DMS 273 (cell line): Measurements from ENCODE around the gene WNT5B.

Experiments
- DNase-seq: peaks from one replicate; lab custom pipeline; 2025; ENCODE audit not compliant: unreplicated experiment; lab: John Stamatoyannopoulos, UW

The WNT5B gene

GRCh38 chr12:1650260-1650977 lies 21.4 kb downstream of the WNT5B start:
- DNase-seq = no peak

- DNase-seq = no peak
Observed at GRCh38 chr12:1650978-1651361, 21.9 kb downstream of the WNT5B start.

GRCh38 chr12:1651946-1652345 lies 22.9 kb downstream of the WNT5B start:
- no peak for DNase-seq

DNA sequence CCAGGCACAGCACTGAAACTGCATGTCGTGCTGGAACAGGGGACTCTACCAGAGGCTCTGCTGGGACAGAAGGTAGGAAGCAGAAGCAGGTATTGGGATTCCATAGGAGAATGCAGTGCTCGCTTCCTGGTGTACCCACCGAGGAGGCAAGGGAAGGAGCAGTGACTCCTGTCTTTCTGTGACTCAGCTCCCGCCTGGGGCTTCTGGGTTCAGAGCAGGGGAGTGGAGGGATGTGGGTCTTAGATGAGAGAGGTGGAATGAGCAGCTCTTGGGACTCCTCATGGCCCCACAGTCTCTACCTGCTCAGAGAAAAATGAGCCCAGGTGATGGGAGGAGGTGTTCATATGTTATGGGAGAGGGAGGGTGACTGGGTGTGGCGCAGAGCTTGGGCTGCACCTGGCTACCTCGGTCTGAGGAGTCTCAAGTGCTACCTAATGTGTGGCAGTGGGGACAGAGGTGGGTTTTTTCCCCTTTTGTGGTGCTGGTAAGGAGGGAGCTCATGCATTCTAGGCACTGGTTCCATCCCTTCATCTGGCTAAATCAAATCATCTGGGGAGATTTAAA lies 26.3 kb downstream of the WNT5B start:
- DNase-seq = no peak

GRCh38 chr12:1656902-1657301 lies 27.9 kb downstream of the WNT5B start:
- DNase-seq = no peak

GRCh38 chr12:1657688-1658087 lies 28.7 kb downstream of the WNT5B start:
- no peak for DNase-seq

DNA sequence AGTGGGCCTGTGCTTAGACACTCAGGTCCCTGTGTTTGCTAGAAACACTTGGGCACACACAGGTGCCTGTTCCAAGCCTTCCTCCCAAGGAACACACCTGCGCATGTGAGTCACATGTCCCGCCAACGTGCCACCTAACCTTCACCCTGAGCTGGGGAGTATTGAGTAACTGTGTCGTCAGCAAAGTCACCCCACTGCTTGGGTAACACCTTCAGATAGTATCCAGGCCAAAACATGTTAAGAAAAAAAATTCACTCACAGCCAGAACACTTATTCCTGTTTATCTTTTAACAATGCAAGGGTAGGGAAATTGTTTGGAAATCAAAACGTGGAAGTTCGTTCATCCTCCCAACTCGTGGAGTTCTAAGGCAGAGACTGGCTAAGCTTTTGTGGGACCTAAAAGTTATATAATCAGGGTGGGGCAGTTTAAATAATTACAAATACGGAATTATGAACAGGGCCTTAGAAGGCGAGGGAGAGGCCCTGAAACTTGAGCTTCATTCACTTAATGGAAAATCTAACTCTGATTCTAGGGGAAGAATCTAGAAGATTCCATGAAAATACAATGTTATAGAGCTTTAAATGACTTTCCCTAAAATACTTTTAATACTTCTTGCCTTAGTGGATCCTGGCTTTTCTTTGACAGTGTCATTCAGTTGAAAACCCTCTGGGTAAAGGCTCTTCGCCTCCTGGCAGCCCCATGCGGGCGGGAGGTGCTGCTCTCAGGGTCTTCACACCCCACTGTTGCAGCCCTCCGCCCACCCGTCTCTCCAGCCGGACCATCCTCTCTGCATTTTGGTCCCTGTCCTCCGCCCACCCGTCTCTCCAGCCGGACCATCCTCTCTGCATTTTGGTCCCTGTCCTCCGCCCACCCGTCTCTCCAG lies 31.5 kb downstream of the WNT5B start:
- DNase-seq = no peak

- peak; percentile 93 for DNase-seq
Observed at GRCh38 chr12:1661553-1662335, 32.7 kb downstream of the WNT5B start.

GRCh38 chr12:1662761-1663439 lies 33.9 kb downstream of the WNT5B start:
- DNase-seq = no peak

GRCh38 chr12:1663440-1664132 lies 34.6 kb downstream of the WNT5B start:
- no peak for DNase-seq

DNA sequence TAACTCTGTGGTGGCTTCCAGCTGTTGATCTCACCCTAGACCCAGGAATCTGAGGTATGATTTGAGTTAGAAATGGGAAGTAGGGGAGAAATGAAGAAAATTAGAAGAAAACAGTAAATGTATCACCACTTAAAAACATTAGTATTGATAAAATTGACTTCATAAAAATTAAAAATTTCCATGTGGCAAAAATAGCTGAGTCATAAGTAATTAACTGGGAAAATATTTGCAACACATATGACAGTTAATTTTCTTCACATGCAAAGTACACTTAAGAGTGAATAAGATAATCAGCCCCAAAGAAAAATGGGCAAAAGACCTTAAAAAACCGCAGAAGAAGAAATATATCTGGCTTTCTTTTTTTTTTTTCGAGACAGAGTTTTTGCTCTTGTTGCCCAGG lies 36.3 kb downstream of the WNT5B start:
- DNase-seq = no peak

DNA sequence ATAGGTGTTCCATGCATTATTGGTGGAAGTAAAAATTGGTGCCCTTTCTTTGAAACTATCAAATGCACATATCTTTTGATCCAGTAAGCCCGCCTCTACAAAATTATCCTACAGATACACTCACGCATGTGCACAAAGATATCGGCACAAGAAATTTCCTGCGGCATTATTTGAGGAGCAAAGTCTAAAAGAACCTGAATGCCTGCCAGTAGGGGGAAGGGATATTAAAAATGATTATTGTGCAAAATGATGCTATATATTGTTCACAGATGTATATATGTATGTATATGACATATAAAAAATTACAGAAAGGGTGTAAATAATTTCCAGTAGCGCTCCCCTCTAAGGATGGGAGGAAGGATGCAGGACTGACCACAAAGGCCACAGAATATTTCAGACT lies 37.2 kb downstream of the WNT5B start:
- no peak for DNase-seq

GRCh38 chr12:1666685-1667162 lies 37.7 kb downstream of the WNT5B start:
- DNase-seq = no peak

DNA sequence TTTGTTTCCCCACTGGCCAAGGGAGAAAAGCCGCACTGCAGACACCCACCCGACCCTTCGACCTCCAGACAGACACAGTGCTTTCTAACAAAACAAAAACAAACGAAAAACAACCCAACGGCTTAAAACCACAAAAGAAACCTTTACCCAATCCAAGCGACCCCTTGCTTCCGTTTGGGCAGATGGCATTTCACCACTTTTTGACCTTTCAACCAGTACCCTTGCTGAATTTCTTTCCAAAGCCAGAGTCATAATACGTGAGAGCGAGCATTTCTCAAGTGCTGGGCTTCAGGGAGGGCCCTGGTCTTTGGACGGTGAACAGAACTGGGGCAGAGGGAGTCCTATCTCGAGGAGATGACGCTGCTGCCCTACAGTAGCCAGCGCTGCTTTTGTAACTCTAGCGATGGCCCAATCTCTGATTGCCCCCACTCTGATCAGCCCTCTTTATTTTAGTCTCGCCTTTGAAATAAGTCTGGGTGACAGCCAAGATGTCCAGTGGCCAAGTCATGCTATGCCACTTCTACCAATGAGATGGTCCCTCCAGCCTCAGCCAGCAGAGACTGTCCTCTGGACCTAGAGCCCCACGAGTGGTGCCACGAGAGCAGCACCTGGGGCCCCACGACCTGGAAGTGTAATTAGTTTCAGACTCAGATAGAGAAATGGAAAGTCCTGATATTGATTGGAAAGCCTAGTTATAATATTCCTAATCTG lies 40.0 kb downstream of the WNT5B start:
- no peak for DNase-seq

DNA sequence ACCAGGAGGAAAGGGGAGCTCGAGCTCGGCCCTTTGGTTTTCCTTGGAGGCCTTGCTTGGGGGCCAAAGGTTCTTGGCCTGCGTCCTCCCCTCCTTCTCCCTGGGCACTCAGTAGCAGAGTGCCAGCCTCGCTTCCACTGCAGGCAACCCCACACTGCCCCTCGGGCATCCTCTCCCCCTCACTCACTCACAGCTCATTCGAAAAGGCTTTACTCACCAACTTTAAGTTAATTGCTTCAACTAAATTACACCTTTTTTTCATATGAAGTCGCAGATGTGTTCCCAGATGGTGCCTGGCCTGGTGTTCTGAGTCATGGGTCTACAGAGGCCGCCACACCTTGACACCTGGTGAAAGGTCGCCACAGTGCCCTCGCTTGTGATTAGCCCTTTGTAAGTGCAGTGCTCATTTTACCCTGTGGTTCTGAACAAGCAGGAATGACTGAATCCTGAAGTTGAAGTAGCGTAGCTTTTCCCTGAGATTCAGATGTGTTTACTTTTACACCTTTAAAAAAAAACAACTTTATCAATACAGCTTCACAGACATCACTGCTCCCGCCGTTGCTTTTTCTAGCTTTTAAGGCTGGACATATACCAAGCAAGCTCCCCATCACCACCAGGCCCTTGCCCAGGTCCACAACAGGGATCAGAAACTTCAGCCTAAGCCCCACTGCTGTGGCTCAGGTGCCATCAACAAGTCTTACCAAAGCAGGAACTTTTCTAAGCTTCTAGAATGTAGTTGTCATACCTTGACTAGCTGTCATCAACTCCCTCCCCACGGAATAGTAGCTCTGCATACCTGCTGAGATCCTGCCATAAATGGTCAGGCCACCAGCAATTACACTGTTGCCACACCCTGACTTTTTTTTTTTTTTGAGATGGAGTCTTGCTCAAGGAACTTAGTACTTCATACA lies 41.6 kb downstream of the WNT5B start:
- no peak for DNase-seq

DNA sequence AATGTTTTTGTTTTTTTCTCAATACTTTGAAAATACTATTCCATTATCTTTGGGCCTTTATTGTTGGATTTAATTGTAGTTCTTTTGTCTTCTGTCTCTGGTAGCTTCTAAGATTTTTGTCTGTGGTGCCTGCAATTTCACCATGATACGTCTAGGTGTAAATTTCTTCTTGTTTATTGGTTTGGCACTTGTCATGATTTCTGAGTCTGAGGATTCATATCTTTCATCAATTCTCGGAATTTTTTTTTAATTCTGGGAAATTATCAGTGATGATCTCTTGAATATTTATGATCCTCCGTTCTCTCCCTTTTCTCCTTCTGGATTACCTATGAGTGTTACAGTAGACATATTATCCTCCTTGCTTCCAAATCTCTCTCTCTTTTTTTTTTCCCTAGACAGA lies 47.0 kb downstream of the WNT5B start:
- no peak for DNase-seq

DNA sequence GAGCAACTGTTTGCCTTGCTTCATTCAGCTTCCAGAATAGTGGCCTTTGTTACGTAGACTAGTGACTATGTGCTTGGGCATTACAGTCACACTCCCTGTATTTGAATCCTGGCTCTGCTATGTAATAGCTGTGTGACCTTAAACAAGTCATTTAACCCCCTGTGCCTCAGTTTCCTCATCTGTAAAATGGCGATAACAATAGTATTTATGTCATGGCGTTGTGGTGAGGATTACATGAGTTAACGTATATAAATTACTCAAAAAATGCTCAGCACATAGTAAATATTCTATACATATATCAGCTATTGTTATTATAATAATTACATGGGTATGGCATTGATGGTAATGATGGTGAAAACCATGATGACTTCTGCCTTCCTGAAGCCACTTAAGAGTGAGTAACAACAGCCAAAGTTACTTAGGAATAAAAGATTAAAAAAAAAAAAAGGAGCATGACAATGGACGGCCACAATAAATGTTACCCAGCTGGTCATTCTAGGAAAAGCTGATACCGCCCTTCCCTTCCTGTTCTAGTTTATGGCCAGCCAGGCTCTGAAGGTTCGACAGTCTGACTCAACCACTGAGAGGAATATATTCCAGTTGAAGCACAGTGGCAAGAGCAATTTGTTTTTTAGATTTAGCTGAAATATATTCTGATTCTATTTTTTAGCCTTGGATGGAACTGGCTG lies 51.9 kb downstream of the WNT5B start:
- DNase-seq = no peak

GRCh38 chr12:1681493-1681807 lies 52.4 kb downstream of the WNT5B start:
- DNase-seq = no peak
